Measurements from ENCODE around the gene SLC7A1.

SLC7A1 gene

DNA sequence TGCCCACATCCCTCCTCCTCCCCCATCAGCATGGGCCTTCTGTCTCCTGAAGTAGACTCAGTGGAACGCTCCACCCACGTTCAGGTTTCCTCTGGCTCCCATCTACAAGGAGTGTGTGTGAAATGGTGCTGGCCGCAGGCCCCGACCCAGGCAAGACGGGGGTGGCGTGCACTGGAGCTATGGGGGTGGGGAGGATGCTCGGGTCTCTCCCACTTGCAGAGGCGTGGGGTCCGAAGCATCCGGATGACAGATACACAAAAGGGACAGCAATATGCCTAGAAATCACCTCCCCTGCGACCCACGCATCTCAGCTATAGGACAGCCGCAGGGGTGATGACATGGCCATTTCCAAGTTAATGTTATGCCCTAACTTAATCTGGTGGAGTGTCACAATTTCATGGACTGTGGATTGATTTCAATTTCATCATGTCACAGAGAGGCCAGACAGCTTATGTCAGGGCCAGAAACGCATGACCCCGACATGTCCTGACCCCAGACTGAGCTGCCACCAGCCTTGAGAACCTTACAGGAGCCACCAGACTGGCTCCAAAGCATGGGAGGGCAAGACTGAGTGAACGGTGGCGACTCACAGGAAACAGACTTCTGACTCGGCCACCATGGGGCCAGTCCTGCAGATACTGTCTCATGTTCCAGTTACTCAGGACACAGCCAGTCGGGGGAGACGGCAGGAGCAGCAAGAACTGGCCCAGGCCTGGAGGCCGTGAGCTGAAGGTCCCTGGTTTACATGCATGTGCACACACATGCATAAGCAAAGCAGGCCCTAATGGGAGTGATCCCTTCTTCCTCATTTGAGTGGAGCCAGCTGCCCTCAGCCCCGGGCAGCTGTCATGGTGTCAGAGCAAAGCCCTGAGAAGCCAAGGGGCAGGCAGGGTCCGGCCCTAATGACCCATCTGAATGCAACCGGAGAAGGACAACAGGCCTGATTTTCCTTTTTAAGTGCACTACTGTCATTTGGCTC is 82.2 kb downstream of the SLC7A1 start:
- in situ Hi-C loops (cut with MboI; ENCODE audit: low sequenced_read_pairs, unreplicated experiment) = no loop called here
- TF ChIP-seq, protein P1, sequence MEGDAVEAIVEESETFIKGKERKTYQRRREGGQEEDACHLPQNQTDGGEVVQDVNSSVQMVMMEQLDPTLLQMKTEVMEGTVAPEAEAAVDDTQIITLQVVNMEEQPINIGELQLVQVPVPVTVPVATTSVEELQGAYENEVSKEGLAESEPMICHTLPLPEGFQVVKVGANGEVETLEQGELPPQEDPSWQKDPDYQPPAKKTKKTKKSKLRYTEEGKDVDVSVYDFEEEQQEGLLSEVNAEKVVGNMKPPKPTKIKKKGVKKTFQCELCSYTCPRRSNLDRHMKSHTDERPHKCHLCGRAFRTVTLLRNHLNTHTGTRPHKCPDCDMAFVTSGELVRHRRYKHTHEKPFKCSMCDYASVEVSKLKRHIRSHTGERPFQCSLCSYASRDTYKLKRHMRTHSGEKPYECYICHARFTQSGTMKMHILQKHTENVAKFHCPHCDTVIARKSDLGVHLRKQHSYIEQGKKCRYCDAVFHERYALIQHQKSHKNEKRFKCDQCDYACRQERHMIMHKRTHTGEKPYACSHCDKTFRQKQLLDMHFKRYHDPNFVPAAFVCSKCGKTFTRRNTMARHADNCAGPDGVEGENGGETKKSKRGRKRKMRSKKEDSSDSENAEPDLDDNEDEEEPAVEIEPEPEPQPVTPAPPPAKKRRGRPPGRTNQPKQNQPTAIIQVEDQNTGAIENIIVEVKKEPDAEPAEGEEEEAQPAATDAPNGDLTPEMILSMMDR (IDR thresholded peaks at IDR 0.05; ENCODE audit: borderline replicate concordance, control extremely low read depth, extremely low read depth, insufficient read depth, missing control alignments) = no peak
- DNase-seq (ENCODE audit: low spot score) = no peak

GRCh38 chr13:29511980-29512379 is 83.5 kb downstream of the SLC7A1 start:
- in situ Hi-C loops (cut with MboI; ENCODE audit: low sequenced_read_pairs, unreplicated experiment) = no loop called here
- TF ChIP-seq, protein P1 (IDR thresholded peaks at IDR 0.05; ENCODE audit: borderline replicate concordance, control extremely low read depth, extremely low read depth, insufficient read depth, missing control alignments) = no peak
- DNase-seq (ENCODE audit: low spot score) = no peak

DNA sequence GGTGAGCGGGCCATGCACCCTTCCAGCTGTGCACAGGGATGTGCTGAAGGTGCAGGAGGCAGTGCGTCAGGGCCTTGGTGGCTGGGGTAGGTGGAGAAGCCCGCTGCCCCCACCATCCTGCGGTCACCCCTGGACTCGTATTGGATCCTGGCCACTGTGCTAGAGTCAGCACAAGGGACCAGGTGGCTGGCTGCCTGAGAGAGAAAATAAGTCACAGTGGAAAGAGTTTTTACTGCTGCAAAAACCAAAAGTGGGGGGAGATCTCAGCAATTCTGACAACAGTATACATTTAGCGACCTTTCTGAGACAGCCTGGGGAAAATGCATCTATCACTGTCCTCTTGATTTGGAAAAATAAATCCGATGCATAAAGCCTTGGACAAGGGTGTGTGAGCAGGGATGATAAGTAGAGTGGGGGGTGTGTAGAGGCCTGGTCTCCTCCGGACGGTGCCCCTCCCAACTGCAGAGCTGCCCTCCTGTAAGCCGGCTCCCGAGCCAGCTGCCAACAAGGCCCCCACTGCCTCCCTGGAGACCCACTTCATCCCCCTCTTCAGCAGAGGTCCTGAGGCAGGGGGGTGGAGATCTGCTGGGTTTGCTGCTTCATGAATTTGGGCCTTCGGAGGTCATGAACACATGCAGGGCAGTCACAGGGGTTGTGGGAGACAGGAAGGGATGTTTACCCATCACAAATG is 84.2 kb downstream of the SLC7A1 start:
- no peak for DNase-seq (ENCODE audit: low spot score)
- in situ Hi-C loops (cut with MboI; ENCODE audit: low sequenced_read_pairs, unreplicated experiment) = no loop called here
- TF ChIP-seq, protein P1 (IDR thresholded peaks at IDR 0.05; ENCODE audit: borderline replicate concordance, control extremely low read depth, extremely low read depth, insufficient read depth, missing control alignments) = no peak

DNA sequence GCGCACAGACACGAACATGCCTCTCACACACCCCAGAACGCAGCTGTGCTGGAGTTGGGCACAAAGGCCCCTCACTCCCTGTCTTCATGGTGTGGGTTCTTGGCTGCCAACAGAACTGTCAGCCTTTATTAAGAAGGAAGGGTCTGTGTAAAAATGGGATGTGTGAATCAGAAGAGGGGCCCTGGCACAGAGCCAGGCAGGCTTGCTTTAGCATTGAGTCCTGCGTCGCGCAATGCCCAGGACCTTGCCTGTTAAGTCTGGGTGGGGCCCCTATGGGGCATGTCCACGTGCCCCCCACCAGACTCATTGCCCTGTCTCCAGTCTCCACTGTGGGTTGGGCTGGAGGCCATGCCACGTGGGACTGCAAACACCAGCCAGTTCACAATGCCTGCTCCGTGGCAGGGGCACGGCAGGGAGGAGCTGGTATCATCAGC is 84.8 kb downstream of the SLC7A1 start:
- no peak for DNase-seq (ENCODE audit: low spot score)
- TF ChIP-seq, protein P1 (IDR thresholded peaks at IDR 0.05; ENCODE audit: borderline replicate concordance, control extremely low read depth, extremely low read depth, insufficient read depth, missing control alignments) = no peak
- in situ Hi-C loops (cut with MboI; ENCODE audit: low sequenced_read_pairs, unreplicated experiment) = no loop called here

DNA sequence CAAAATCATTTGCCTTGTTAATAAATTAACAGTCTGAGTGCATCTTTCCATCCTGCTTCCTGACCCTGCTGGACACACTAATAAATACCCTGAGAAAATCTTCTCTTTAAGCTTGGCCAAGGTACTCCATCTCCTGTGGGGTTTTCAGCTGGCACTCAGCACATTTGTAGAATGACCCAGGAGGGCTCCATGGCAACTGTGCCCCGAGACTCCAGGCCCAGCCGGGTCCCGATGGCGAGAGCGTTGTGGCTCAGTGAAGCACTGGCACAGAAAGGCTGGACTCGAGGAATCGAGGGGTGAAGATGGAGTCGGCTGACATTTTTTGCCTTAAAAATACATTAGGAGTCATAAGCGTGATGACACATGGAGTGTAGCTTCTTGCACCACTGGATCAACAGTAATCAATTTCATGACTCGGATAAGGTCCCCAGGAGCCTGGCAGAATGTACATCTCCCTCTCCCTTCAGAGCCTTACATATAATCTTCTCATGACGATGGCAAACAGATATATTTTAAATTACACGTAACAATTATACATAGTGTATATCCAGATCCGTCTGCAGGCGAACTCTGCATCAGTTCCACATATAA is 85.4 kb downstream of the SLC7A1 start:
- in situ Hi-C loops (cut with MboI; ENCODE audit: low sequenced_read_pairs, unreplicated experiment) = loop anchor here (10.0 kb wide), 2 partner anchors 195 to 605 kb away; no protein-coding TSS in a partner anchor
- TF ChIP-seq, protein P1 (IDR thresholded peaks at IDR 0.05; ENCODE audit: borderline replicate concordance, control extremely low read depth, extremely low read depth, insufficient read depth, missing control alignments) = no peak
- DNase-seq (ENCODE audit: low spot score) = no peak

- DNase-seq (ENCODE audit: low spot score) = no peak
- TF ChIP-seq, protein P1 (IDR thresholded peaks at IDR 0.05; ENCODE audit: borderline replicate concordance, control extremely low read depth, extremely low read depth, insufficient read depth, missing control alignments) = no peak
- in situ Hi-C loops (cut with MboI; ENCODE audit: low sequenced_read_pairs, unreplicated experiment) = loop anchor here (10.0 kb wide), 2 partner anchors 196 to 606 kb away; no protein-coding TSS in a partner anchor
Observed at GRCh38 chr13:29508876-29509252, 86.6 kb downstream of the SLC7A1 start.

Measured in GM13976 (cell line).